Measurements from ENCODE around the gene XCR1.

The XCR1 gene

GRCh38 chr3:45984331-45985312, 42.7 kb downstream of the XCR1 start:
- no peak for DNase-seq (ENCODE audit: low spot score)

GRCh38 chr3:45983770-45984169, 43.5 kb downstream of the XCR1 start:
- DNase-seq (ENCODE audit: low spot score) = no peak

GRCh38 chr3:45981346-45982074, 45.8 kb downstream of the XCR1 start:
- DNase-seq (ENCODE audit: low spot score) = no peak

- DNase-seq (ENCODE audit: low spot score) = no peak
Measured at GRCh38 chr3:45980819-45981218, 46.5 kb downstream of the XCR1 start.

GRCh38 chr3:45980229-45980813, 47.0 kb downstream of the XCR1 start:
- no peak for DNase-seq (ENCODE audit: low spot score)

- DNase-seq (ENCODE audit: low spot score) = no peak
Measured at GRCh38 chr3:45979378-45979777, 47.9 kb downstream of the XCR1 start.

GRCh38 chr3:45978006-45978761, 49.1 kb downstream of the XCR1 start:
- no peak for DNase-seq (ENCODE audit: low spot score)

GRCh38 chr3:45976191-45977091, 50.8 kb downstream of the XCR1 start:
- DNase-seq (ENCODE audit: low spot score) = no peak

GRCh38 chr3:45975686-45976085, 51.6 kb downstream of the XCR1 start:
- no peak for DNase-seq (ENCODE audit: low spot score)

GRCh38 chr3:45974686-45975085, 52.6 kb downstream of the XCR1 start:
- DNase-seq (ENCODE audit: low spot score) = no peak

- no peak for DNase-seq (ENCODE audit: low spot score)
Measured at GRCh38 chr3:45972534-45973402, 54.5 kb downstream of the XCR1 start.

GRCh38 chr3:45969953-45970352, 57.3 kb downstream of the XCR1 start:
- DNase-seq (ENCODE audit: low spot score) = no peak

- no peak for DNase-seq (ENCODE audit: low spot score)
Measured at GRCh38 chr3:45969116-45969515, 58.2 kb downstream of the XCR1 start.

GRCh38 chr3:45968706-45969105, 58.6 kb downstream of the XCR1 start:
- DNase-seq (ENCODE audit: low spot score) = no peak

GRCh38 chr3:45968149-45968548, 59.1 kb downstream of the XCR1 start:
- no peak for DNase-seq (ENCODE audit: low spot score)

GRCh38 chr3:45967724-45968123, 59.6 kb downstream of the XCR1 start:
- DNase-seq (ENCODE audit: low spot score) = no peak

All from left forelimb (tissue), 1 donor.